Caco-2 (cell line): ENCODE data around the gene CST8. TPM values are rescaled to one million over a fixed set of nuclear protein-coding genes. Genes with fewer than 3 reads are reported as not detected.

ENCODE experiments used
- BruUV-seq: library from RNA; stranded (reverse); fragments of 400-500 nt; replicated peaks from 2 replicates; lab custom pipeline; 2021; lab: Mats Ljungman, UMichigan
- CTCF ChIA-PET: fragments of 300-600 bp; sonication (Branson Sonifier 250); formaldehyde crosslinking; loops from one replicate; lab custom pipeline; 2022; ENCODE audit warnings: antibody characterized with exemption; lab: Charles Lee
- POLR2A ChIA-PET: fragments of 300-600 bp; sonication (Branson Sonifier 250); formaldehyde crosslinking; loops from one replicate; lab custom pipeline; 2022; ENCODE audit warnings: antibody characterized with exemption; lab: Charles Lee
- DNase-seq, 2 experiments: peaks; one replicate each; pipeline versions ENCODE4 v3.0.0 to v3.0.0-alpha.2; 2020 to 2022
- H3K27me3 ChIP-seq: replicated peaks from 2 replicates; pipeline ENCODE4 v1.6.0; 2011; ENCODE audit warnings: low read length; ENCODE audit not compliant: control insufficient read depth, insufficient read depth
- H3K36me3 ChIP-seq: 2 replicates; pipeline ENCODE4 v1.5.1; 2011; ENCODE audit warnings: low read length; ENCODE audit not compliant: control insufficient read depth, insufficient read depth
- H3K4me1 ChIP-seq: fragments of 250-450 bp; sonication (Bioruptor Pico); 2 replicates; pipeline ENCODE4 v1.5.1; 2020; ENCODE audit warnings: mild to moderate bottlenecking
- H3K4me3 ChIP-seq: 2 replicates; pipeline ENCODE4 v1.5.1; 2011; ENCODE audit warnings: low read depth, mild to moderate bottlenecking, control low read depth, low read length
- H3K9me3 ChIP-seq: fragments of 250-450 bp; sonication (Bioruptor Pico); 2 replicates; pipeline ENCODE4 v1.5.1; 2020; ENCODE audit warnings: mild to moderate bottlenecking, moderate library complexity
- H3K27ac Mint-ChIP-seq: one replicate; pipeline ENCODE4 v1.8.0; 2022; ENCODE audit warnings: mixed read lengths; ENCODE audit not compliant: unreplicated experiment
- H3K27me3 Mint-ChIP-seq: one replicate; pipeline ENCODE4 v1.8.0; 2022; ENCODE audit warnings: mixed read lengths; ENCODE audit not compliant: insufficient read depth, unreplicated experiment
- H3K36me3 Mint-ChIP-seq: one replicate; pipeline ENCODE4 v1.8.0; 2022; ENCODE audit warnings: mild to moderate bottlenecking, mixed read lengths; ENCODE audit not compliant: insufficient read depth, unreplicated experiment
- H3K4me1 Mint-ChIP-seq: one replicate; pipeline ENCODE4 v1.8.0; 2022; ENCODE audit warnings: low read depth, mixed read lengths; ENCODE audit not compliant: unreplicated experiment
- H3K4me3 Mint-ChIP-seq: one replicate; pipeline ENCODE4 v1.8.0; 2022; ENCODE audit warnings: mild to moderate bottlenecking, moderate library complexity, mixed read lengths; ENCODE audit not compliant: unreplicated experiment
- H3K9me3 Mint-ChIP-seq: one replicate; pipeline ENCODE4 v1.8.0; 2022; ENCODE audit warnings: mixed read lengths; ENCODE audit not compliant: unreplicated experiment
- intact Hi-C: fragments of 100-400 bp; cut with micrococcal nuclease; formaldehyde crosslinking; loops from one replicate; pipeline ENCODE4 v1.10.0; 2022; ENCODE audit not compliant: unreplicated experiment
- total RNA-seq: library from RNA; stranded (reverse); gene quantifications from 2 replicates; pipeline ENCODE4 v1.2.3, GENCODE V29; 2022
- TF ChIP-seq, protein P1 (sequence below), 2 experiments: fragments of 200-600 bp in 1 of 2; IDR thresholded peaks; 1 replicate in 1 of 2; 2 replicates in 1 of 2; pipeline versions ENCODE4 v1.5.1 to v1.8.0; 2011 to 2022; ENCODE audit warnings: antibody characterized with exemption in 1 of 2, control low read depth in 1 of 2, inconsistent platforms in 1 of 2, low read depth in 1 of 2, low read length in 1 of 2, mild to moderate bottlenecking in 1 of 2, moderate library complexity in 1 of 2; ENCODE audit not compliant: insufficient read depth in 1 of 2, severe bottlenecking in 1 of 2, unreplicated experiment in 1 of 2

The CST8 gene
- total RNA-seq, 1 experiment from 2014 or later: not detected

DNA sequence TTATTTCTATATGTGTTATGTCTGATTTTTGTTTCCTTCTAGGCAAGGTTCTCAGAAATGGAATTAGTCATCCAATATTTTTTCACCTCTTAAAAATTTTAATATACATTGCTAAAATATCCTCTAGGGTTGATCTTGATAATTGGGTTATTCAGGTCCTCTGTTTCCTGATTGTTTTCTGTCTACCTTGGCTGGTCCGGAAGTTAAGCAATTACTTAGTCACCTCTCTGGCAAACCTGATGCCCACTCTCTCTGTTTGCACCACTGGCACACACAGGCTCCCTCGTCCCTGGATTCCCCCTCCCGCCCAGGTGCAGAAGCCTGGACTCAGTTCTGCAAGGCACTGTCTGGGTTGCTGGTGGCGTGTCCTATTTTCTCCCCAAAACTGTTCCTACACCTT lies 49.7 kb downstream of the CST8 start:
- Mint-ChIP-seq H3K9me3 (no peaks in the 10 kb centered on the region), H3K27me3 (peaks cover 10% of the 10 kb centered on the region), H3K36me3 (no peaks in the 10 kb centered on the region), H3K4me3 (no peak overlapping the region), H3K27ac (no peak overlapping the region), H3K4me1 (no peaks in the 10 kb centered on the region)
- ChIA-PET POLR2A (no interaction called here), CTCF (no interaction called here)
- no peaks in the 10 kb centered on the region for H3K36me3 ChIP-seq
- DNase-seq: no peak
- no peaks in the 10 kb centered on the region for H3K9me3 ChIP-seq
- intact Hi-C loops: loop anchor here (10.0 kb wide), 1 partner anchor 64 kb away; the partner anchor contains the start of gene CST9
- H3K27me3 ChIP-seq: peaks cover 1% of the 10 kb centered on the region; the same call in 1 of the 2 replicates
- H3K4me3 ChIP-seq: no peak overlapping the region
- no TSS peak for BruUV-seq
- H3K4me1 ChIP-seq: no peaks in the 10 kb centered on the region
- TF ChIP-seq, protein P1, sequence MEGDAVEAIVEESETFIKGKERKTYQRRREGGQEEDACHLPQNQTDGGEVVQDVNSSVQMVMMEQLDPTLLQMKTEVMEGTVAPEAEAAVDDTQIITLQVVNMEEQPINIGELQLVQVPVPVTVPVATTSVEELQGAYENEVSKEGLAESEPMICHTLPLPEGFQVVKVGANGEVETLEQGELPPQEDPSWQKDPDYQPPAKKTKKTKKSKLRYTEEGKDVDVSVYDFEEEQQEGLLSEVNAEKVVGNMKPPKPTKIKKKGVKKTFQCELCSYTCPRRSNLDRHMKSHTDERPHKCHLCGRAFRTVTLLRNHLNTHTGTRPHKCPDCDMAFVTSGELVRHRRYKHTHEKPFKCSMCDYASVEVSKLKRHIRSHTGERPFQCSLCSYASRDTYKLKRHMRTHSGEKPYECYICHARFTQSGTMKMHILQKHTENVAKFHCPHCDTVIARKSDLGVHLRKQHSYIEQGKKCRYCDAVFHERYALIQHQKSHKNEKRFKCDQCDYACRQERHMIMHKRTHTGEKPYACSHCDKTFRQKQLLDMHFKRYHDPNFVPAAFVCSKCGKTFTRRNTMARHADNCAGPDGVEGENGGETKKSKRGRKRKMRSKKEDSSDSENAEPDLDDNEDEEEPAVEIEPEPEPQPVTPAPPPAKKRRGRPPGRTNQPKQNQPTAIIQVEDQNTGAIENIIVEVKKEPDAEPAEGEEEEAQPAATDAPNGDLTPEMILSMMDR (IDR thresholded peaks at IDR 0.05; ENCODE audit: insufficient read depth in 1 of 2, low read depth in 1 of 2, low read length in 1 of 2, severe bottlenecking in 1 of 2, unreplicated experiment in 1 of 2): no peak

DNA sequence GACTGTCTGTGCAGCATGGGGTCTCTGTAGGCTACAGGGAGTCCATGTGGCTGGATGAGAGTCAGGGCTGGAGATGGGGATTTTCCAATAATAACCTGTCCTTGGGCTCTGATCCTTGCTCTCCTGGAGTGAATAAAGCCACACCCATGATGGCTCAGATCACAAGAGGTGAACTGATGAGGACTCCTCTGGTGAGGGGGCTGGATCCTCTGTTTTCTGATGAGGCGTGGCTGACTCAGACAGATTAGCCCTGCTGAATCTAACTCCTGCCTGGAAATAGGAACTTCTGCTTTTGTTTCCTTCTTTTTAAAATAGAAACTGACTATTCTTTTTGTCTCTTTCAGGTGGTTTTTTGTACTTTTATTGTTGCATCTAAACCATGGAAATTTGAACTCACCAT lies 50.4 kb downstream of the CST8 start:
- H3K27me3 ChIP-seq: peaks cover 1% of the 10 kb centered on the region; the same call in 1 of the 2 replicates
- no peak for DNase-seq
- intact Hi-C loops: loop anchor here (10.0 kb wide), 1 partner anchor 63 kb away; the partner anchor contains the start of gene CST9
- no peaks in the 10 kb centered on the region for H3K9me3 ChIP-seq
- no peaks in the 10 kb centered on the region for H3K4me1 ChIP-seq
- Mint-ChIP-seq H3K9me3 (no peaks in the 10 kb centered on the region), H3K4me3 (no peak overlapping the region), H3K27me3 (peaks cover 10% of the 10 kb centered on the region), H3K36me3 (no peaks in the 10 kb centered on the region), H3K27ac (no peak overlapping the region), H3K4me1 (no peaks in the 10 kb centered on the region)
- BruUV-seq: no TSS peak
- ChIA-PET POLR2A (no interaction called here), CTCF (no interaction called here)
- no peaks in the 10 kb centered on the region for H3K36me3 ChIP-seq
- TF ChIP-seq, protein P1 (IDR thresholded peaks at IDR 0.05; ENCODE audit: insufficient read depth in 1 of 2, low read depth in 1 of 2, low read length in 1 of 2, severe bottlenecking in 1 of 2, unreplicated experiment in 1 of 2): no peak
- no peak overlapping the region for H3K4me3 ChIP-seq

DNA sequence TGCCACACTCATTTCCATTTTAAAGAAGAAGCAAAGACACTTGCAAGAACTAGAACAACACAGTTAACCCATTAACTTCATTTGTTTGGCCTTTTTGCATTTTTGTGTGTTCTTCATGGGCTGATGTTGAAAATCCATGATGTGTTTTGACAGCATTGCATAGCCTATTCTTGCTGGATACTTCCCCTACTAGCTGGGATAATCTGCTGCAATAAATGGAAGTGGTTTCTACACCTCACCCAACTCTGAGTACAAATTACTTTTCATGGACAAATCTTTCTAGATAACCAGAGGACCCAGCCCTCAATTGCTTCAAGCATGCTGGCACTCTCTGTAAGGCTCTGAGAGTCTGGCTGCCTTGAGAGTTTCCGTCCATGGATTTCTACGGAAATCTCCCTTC lies 50.9 kb downstream of the CST8 start:
- ChIA-PET CTCF (interaction anchor here (0.7 kb wide), 1 partner anchor 201 kb away, joined by 3 read pairs; no protein-coding TSS in a partner anchor), POLR2A (no interaction called here)
- H3K4me1 ChIP-seq: no peaks in the 10 kb centered on the region
- TF ChIP-seq, protein P1 (IDR thresholded peaks at IDR 0.05; ENCODE audit: insufficient read depth in 1 of 2, low read depth in 1 of 2, low read length in 1 of 2, severe bottlenecking in 1 of 2, unreplicated experiment in 1 of 2): no peak
- H3K36me3 ChIP-seq: no peaks in the 10 kb centered on the region
- peaks cover 1% of the 10 kb centered on the region; the same call in 1 of the 2 replicates for H3K27me3 ChIP-seq
- H3K9me3 Mint-ChIP-seq: no peaks in the 10 kb centered on the region
- no peak overlapping the region for H3K27ac Mint-ChIP-seq
- intact Hi-C loops: loop anchor here (10.0 kb wide), 1 partner anchor 63 kb away; the partner anchor contains the start of gene CST9
- H3K4me3 ChIP-seq: no peak overlapping the region
- peaks cover 10% of the 10 kb centered on the region for H3K27me3 Mint-ChIP-seq
- BruUV-seq: no TSS peak
- no peaks in the 10 kb centered on the region for H3K4me1 Mint-ChIP-seq
- H3K9me3 ChIP-seq: no peaks in the 10 kb centered on the region
- no peaks in the 10 kb centered on the region for H3K36me3 Mint-ChIP-seq
- no peak overlapping the region for H3K4me3 Mint-ChIP-seq
- no peak for DNase-seq
